ENCODE data around the gene MN1. TPM values are rescaled to one million over a fixed set of nuclear protein-coding genes. Genes with fewer than 3 reads are reported as not detected.

The MN1 gene
- total RNA-seq, 2 donors from 2014 or later = 22.9 to 41.8 TPM

GRCh38 chr22:27711012-27711411, 90.5 kb downstream of the MN1 start:
- no peak for DNase-seq (ENCODE audit: low spot score)
- intact Hi-C loops (cut with DNase I) = loop anchor here in 1 of 2 donors (5.0 kb wide), 1 partner anchor 1826 kb away; no protein-coding TSS in a partner anchor

GRCh38 chr22:27709919-27710675, 91.5 kb downstream of the MN1 start:
- intact Hi-C loops (cut with DNase I) = loop anchor here in 1 of 2 donors (5.0 kb wide), 1 partner anchor 1827 kb away; no protein-coding TSS in a partner anchor

GRCh38 chr22:27706489-27706888, 95.1 kb downstream of the MN1 start:
- intact Hi-C loops (cut with DNase I) = no loop called here
- DNase-seq (ENCODE audit: low spot score) = no peak

More at GRCh38 chr22:27709919-27710675, 91.5 kb downstream of the MN1 start:
- DNase-seq (ENCODE audit: low spot score) = no peak

GRCh38 chr22:27705408-27706080, 96.0 kb downstream of the MN1 start:
- intact Hi-C loops (cut with DNase I) = no loop called here
- no peak for DNase-seq (ENCODE audit: low spot score)

- intact Hi-C loops (cut with DNase I) = no loop called here
- DNase-seq (ENCODE audit: low spot score) = no peak
Observed at GRCh38 chr22:27704581-27704980, 97.0 kb downstream of the MN1 start.

- intact Hi-C loops (cut with DNase I) = no loop called here
- no peak for DNase-seq (ENCODE audit: low spot score)
Observed at GRCh38 chr22:27699383-27700019, 102.1 kb downstream of the MN1 start.

- no peak for DNase-seq (ENCODE audit: low spot score)
- intact Hi-C loops (cut with DNase I) = no loop called here
Observed at GRCh38 chr22:27698813-27699212, 102.7 kb downstream of the MN1 start.

Other genes starting within 250 kb of the MN1 start
- gene PITPNB, start 117.5 kb upstream of the MN1 start, total RNA-seq = 100 to 1,000 TPM in 1 of 2 donors, 10 to 100 TPM in 1; 96.2 to 139 TPM